ENCODE measurements around the gene PTGES3.

GRCh38 chr12:56645201-56645716 is 42.8 kb downstream of the PTGES3 start:
- TF ChIP-seq CTCF (IDR thresholded peaks at IDR 0.05; ENCODE audit: poor library complexity) (no peak), EZH2phosphoT487 (IDR thresholded peaks at IDR 0.05; ENCODE audit: low read depth, severe bottlenecking, unreplicated experiment) (no peak)
